GM19324 (cell line): ENCODE measurements around the gene SLC22A7.

Source experiments
- ATAC-seq: cut with Tn5 transposase; IDR thresholded peaks from one replicate; pipeline ENCODE4 v1.9.1; 2021; ENCODE audit warnings: mild to moderate bottlenecking, moderate library complexity; ENCODE audit not compliant: unreplicated experiment, low FRiP score

The SLC22A7 gene

DNA sequence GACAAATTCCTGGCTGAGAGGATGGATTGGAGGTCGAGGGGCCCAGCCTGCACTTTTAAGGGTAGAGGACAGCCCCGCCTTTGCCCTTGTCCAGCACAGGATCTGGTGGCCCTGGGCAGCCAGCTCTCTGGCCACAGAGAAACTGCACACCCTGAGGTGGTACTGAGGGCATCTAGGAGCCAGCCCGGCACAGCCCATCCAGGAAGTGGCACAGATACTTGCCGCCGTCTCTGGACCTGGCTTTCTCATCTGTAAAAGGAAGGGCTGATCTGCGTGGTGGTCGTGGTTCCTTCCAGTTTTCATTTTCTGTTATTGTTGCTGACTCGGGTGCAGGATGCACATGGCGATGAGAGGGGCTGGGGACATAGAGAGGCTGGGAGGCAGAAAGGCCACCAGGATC lies 16.0 kb upstream of the SLC22A7 start:
- no peak for ATAC-seq

DNA sequence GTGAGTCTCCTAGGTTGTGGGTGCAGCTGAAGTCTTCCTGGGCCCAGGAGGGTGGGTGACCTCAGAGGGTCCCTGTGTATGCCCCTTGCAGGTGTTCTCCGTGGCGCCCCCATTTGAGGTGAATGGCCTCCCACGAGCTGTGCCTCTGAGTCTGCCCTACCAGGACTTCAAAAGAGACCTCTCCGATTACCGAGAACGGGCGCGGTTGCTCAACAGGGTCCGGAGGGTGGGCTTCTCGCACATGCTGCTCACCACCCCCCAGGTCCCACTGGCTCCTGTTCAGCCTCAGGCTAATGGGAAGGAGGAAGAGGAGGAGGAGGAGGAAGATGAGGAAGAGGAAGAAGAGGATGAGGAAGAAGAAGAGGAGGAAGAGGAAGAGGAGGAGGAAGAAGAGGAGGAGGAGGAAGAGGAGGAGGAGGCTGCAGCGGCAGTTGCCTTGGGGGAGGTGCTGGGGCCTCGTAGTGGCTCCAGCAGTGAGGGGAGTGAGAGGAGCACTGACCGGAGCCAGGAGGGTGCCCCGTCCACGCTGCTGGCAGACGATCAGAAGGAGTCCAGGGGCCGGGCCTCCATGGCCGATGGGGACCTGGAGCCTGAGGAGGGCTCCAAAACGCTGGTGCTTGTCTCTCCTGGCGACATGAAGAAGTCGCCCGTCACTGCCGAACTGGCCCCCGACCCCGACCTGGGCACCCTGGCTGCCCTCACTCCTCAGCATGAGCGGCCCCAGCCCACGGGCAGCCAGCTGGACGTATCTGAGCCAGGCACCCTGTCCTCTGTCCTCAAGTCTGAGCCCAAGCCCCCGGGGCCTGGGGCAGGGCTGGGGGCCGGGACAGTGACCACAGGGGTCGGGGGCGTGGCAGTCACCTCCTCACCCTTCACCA lies 15.2 kb upstream of the SLC22A7 start:
- ATAC-seq: no peak

DNA sequence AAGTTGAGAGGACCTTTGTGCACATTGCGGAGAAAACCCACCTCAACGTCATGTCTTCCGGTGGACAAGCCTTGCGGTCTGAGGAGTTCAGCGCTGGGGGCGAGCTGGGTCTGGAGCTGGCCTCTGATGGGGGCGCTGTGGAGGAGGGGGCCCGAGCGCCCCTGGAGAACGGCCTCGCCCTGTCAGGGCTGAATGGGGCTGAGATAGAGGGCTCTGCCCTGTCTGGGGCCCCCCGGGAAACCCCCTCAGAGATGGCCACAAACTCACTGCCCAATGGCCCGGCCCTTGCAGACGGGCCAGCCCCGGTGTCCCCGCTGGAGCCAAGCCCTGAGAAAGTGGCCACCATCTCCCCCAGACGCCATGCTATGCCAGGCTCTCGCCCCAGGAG lies 14.6 kb upstream of the SLC22A7 start:
- ATAC-seq: no peak

DNA sequence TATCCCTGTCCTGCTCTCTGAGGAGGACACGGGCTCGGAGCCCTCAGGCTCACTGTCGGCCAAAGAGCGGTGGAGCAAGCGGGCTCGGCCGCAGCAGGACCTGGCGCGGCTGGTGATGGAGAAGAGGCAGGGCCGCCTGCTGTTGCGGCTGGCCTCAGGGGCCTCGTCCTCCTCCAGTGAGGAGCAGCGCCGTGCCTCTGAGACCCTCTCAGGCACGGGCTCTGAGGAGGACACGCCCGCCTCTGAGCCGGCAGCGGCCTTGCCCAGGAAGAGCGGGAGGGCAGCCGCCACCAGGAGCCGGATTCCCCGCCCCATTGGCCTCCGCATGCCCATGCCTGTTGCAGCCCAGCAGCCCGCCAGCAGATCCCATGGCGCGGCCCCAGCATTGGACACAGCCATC lies 14.2 kb upstream of the SLC22A7 start:
- no peak for ATAC-seq

DNA sequence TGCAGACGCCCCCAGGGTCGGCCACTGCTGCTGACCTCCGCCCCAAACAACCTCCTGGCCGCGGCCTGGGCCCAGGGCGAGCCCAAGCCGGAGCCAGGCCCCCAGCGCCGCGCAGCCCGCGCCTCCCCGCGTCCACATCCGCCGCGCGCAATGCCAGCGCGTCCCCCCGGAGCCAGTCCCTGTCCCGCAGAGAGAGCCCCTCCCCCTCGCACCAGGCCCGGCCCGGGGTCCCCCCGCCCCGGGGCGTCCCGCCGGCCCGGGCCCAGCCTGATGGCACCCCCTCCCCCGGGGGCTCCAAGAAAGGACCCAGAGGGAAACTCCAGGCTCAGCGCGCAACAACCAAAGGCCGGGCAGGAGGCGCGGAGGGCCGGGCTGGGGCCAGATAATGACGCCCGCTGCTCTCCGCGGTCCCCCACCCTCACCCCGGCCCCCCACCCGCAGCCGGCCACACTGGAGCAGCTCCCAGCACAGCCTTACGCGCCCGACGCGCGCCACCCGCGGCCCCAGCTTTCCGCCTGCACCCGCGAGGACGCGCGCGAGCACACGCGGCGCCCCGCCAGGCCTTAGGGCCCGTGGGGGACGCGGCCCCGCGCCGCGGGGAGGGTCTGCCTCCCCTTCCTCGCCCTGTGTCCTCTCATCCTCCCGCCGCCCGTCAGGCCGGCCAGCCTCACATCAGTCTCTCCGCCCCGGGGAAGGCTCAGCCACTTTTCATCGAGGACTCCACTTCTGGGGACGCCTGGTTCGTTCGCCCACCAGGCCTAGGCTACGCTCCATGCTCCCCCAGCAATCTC lies 12.9 kb upstream of the SLC22A7 start:
- no peak for ATAC-seq

DNA sequence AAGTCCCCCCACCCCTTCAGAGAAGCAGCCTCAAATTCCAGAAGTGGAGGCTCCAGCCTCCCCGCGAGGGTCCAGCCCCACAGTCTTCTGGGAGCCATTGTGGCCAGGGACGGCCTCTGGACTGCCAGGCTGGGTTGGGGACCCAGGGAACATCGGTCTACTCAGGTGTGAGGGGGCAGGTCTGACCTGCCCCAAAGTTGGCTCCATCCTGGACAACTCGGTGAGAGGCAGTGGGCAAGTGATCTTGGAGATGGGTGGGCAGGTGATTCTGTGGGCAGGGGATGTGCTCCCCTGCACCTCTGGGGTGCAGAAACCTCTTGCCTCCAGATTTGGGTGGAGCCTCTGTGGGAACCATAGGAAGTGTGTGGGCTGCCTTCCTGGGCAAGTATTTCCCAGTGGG lies 12.2 kb upstream of the SLC22A7 start:
- ATAC-seq: no peak

DNA sequence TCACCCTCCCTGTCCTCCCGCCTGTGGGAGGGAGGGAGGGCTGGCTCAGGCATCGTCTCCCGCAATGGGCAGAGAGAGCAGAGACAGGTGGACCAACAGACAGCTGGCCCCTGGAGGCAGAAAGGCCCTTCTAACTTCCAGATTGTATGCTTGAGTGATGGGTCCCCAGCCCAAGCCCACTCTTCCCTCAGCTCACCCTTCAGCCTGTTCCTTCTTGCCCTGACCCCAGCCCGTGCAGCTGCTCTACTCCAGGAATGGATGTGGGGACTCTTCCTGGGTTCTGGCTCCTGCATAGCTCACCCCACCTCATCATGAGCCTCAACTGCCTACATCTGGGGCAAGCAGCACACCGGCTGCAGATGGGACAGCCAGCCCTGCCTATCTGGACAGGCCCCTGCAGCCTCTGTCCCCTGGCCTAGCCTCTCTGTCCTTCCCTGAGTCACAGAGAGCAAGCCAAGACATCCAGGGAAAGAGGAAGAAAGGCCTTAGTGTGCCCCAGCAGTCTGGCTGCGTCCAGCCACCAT lies 11.5 kb upstream of the SLC22A7 start:
- ATAC-seq: no peak

DNA sequence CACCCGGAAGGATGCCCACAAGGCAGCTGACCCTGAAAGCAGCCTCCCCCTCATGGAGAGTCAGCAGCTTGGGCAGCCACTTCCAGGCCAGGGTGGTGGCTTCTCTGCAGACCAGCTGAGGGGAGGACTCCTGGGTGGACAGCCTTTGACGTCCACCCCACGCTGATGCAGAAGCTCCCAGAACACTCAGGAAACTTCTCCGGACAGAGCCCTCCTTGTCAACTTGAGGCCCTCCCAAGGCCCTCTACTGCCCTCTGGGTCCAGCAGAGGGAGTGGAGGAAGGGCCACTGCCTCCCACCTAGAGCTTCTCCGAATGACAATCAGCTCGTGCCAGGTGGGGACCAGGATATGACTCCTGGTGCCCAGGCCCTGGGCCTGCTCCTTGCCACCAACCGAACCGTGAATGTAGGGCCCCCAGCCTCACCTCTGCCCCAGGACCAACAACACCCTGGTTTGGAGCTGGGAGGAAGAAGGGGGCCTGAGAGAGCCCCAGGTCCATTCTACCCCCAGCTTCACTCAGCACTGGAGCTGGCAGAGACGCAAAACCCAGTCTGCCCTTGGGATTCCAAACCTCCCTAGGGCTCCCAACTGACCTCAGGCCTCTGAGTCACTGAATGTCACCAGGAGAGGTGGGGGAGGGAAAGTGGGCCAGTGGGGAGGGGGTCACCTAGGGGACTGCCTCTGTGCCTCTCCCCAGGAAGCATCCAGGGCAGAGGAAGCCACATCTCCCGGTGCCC lies 10.9 kb upstream of the SLC22A7 start:
- no peak for ATAC-seq

DNA sequence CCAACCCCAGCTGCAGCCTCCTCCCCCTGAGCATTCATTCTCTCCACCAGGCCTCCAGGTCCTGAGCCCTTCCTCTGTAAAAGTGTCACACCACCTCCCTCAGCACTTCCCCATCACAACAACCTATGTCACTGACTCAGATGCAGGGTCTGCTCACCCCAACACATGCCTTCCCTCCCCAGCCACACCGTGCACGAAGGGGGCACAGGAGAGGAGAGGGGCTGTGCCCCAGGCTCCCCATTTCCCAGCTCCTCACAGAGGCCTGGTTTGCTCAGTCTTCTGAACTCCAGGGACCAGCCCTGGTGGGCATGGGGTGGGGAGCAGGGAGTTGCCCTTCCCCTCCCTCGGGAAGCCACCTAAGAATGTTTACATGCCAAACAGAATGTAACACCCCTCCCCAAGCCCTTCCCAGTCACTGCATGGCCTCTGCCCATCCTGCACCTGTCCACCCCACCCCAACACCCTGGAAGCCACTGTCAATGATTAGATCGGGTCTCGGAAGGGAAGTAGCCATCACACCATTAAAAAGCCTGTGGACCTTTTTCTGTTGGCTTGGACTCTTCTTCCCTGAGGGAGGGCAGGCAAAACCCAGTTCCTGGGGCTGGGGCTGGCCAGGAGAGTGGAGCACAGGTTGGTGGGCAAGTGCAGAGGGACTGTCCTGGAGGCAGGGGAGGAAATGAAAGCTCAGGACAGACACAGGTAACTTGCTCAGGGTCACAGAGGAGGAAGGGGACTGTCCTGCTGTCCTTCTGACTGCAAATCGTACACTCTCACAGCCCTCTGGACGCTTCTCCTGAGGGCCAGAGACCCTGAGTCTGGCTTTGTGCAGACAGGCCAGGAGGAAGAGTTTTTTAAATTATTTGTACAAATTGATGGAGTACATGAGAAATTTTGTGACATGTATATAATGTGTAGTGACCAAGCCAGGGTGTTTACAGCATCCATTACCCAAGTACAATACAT lies 10.1 kb upstream of the SLC22A7 start:
- no peak for ATAC-seq

DNA sequence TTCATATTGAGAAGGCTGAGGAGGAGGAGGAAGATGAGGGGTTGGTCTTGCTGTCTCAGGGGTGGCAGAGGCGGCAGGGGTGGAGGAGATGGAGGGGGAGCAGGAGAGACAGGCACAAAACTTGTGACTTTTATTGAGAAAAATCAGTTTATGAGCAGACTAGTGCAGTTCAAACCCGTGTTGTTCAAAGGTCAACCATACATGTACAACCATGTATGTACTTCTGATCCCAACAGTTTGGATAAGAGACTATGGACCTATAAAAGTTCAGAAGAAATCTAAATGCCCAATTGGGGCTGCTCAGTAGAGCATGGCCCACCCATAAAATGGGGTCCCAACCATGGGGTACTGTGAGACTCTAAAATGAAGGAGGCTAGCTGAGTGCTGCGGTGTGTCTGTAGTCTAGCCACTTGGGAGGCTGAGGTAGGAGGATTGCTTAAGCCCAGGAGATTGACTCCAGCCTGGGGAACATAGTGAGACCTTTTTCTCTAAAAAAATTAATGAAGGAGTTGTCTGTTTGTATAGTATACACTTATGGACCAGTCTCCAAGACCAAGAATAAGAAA lies 7.6 kb upstream of the SLC22A7 start:
- ATAC-seq: no peak

DNA sequence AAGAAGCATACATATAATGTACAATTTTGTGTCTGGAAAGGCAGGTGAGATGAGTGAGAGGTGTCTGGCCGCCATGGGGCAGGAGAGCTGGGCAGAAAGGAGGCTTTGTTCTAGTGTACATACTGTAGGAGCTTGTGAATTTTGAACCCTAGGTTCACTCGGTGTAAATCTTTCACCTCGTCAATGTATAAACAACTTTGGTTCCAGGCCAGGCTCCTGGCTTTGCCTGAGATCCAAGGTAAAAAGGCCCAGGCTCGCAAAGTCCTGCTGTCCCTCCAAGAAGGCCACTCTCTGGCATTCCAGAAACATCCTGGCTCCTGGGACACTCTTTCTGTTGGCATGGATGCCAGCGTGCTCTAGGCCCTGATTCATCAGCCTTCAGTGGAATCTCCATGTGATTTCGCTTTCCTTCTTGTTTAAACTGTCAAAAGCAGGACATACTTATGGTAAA lies 7.1 kb upstream of the SLC22A7 start:
- ATAC-seq: no peak

DNA sequence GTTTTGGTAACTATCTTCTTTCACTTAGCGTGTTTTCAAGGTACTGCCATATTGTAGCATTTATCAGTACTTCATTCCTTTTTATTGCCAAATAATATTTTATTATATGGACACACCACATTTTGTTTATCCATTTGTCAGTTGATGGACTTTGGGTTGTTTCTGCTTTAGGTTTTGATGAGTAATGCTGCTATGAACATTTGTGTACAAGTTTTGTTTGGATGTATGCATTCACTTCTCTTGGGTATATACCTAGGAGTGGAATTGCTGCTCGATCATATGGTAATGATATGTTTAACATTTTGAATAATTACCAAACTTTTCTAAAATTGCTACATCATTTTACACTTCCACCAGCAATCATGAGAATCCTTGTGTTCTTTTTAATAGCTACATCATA lies 6.4 kb upstream of the SLC22A7 start:
- ATAC-seq: no peak

DNA sequence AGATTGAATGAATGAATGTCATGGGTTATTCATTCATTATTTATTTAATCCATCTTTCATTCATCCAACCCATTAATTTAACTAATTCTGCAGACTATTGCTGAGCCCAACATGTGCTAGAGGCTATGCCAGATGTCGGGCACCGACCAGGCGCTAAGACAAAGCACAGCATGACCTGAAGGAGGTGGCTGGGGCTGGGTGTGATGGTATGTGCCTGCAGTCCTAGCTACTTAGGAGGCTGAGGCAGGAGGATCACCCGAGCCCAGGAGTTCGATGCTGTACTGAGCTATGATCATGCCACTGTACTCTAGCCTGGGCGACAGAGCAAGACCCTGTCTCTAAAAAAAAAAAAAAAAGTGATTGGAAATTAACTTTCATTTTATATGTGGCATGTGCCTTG lies 5.7 kb upstream of the SLC22A7 start:
- no peak for ATAC-seq

DNA sequence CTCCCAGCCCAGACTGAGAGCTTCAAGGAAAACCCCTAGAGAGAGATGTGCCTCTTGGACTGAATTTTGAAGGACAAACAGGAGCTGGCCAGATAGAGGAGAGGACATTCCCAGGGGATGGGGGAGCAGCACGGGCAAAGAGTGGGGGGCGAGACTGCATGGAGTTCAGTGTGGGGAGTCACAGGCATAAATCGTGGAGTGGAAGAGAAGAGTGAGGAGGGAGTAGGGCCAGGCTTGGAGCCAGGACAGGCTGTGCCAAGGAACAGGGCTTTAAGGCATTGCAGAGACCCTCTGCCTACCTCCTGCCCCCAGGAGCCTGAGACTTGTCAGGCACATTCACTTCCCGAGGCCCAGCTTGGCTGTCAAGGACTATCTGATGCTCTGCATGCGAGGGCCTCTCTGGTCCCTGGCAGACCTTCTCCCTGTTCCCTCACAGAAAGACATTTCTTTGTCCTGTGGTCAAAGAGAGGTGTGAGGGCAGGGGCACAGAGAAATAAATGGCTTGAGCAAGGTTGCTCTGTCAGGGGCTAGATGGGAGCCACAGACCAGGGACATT lies 5.2 kb upstream of the SLC22A7 start:
- no peak for ATAC-seq

DNA sequence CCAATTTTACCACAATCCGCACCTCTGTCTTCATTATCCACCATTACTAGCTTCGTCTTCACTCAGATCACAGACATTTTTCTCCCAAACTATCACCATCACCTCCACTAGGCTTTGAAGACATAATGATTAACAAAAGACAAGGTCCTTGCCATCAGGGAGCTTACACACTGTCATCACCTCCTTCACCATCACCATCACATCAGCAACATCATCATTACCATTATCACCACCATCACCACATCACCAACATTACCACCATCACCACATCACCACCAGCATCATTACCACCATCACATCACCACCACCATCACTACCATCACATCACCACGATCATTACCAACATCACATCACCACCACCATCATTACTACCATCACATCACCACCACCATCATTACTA lies 4.4 kb upstream of the SLC22A7 start:
- ATAC-seq: no peak

DNA sequence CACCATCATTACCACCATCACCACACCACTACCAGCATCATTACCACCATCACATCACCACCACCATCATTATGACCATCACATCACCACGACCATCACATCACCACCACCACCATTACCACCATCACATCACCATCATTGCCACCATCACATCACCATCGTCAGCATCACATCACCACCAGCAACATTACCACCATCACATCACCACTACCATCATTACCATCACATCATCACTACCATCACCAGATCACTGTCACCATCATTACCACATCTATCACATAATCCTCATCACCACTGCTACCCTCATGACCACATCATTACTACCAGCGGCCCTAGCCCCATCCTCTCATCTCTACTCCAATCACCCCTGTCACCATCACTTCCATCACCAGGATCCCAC lies 3.5 kb upstream of the SLC22A7 start:
- ATAC-seq: no peak

DNA sequence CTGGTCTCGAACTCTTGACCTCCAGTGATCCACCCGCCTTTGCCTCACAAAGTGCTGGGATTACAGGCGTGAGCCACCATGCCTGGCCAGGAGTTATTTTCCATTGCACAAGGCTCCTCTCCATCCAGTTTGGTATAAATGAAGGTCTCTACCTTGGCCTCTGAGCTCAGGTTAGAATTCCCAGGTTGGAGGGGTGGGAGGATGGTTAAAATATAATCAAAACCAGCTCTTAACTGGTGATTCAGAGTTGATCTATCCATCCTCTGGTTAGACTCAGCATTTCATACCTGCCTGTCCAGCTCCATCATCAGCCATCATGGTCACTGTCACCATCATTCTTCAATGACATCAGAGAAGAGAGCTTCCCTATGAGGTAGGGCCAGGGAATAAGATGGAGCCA lies 2.6 kb upstream of the SLC22A7 start:
- ATAC-seq: no peak

DNA sequence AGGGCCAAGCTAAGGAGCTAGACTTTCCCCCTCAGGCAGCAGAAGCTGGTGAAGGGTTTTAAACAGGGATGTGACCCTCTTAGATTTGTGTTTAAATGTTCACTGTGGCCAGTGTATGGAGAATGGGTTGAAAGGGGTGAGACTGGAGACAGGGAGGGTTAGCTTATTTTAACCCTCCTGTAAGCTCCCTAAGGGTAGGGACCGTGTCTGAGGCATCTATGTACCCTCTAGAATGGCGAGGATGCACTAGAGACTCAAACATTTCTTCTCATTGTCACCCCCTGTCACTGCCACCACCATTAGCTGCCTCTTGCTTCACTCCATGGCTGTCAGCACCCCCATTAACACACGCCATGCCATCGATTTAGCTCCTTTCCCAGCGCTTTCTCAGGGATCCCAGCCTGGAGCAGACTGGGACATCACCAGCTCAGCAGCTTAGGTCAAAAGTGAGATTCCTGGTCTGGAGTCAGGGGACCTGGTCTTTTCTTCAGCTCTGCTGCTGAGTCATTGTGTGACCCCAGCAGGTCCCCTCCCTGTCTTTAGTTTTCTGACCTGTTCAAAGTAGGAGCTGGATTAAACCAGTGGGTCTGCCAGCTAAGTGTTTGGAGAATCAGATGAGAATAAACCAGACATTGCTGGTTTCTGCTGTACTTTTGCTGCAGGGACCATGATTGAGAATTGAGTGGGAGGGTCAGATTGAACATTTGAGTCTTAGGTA lies 1.1 kb upstream of the SLC22A7 start:
- ATAC-seq: no peak
